Measurements from ENCODE around the gene TSPAN10.

The TSPAN10 gene

DNA sequence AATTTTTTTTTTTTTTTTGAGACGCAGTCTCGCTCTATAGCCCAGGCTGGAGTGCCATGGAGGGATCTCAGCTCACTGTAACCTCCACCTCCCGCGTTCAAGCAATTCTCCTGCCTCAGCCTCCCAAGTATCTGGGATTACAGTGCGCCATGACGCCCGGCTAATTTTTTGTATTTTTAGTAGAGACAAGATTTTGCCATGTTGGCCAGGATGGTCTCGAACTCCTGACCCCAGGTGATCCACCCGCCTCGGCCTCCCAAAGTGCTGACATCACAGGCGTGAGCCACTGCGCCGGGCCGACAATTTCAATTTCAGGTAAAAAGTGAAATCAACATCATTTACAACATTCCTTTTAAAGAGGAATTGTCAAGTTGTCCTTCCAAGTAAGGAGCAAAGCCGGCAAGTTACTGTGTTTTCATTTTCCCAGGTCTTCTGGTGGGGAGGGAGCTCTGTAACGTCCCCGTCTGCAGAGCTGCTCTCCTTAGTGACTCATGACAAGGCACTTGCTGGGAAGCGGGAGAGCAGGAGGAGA lies 957 bp upstream of the TSPAN10 start:
- DNase-seq = no peak

- DNase-seq = no peak
These were observed 1.7 kb downstream of the TSPAN10 start for GRCh38 chr17:81638683-81639082.

DNA sequence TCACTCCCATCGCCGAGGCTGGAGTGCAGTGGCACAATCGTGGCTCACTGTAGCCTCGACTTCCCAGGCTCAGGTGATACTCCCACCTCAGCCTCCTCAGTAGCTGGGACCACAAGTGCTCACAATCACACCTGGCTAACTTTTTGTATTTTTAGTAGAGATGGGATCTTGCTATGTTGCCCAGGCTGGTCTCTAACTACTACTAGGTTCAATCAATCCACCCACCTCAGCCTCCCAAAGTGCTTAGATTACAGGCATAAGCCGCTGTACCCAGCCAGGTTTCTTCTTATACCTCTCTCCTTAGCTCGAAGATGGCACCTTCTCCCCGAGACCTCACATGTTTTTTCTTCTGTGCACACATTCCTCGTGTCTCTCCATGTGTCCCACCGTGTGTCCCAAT lies 3.0 kb downstream of the TSPAN10 start:
- DNase-seq = no peak

DNA sequence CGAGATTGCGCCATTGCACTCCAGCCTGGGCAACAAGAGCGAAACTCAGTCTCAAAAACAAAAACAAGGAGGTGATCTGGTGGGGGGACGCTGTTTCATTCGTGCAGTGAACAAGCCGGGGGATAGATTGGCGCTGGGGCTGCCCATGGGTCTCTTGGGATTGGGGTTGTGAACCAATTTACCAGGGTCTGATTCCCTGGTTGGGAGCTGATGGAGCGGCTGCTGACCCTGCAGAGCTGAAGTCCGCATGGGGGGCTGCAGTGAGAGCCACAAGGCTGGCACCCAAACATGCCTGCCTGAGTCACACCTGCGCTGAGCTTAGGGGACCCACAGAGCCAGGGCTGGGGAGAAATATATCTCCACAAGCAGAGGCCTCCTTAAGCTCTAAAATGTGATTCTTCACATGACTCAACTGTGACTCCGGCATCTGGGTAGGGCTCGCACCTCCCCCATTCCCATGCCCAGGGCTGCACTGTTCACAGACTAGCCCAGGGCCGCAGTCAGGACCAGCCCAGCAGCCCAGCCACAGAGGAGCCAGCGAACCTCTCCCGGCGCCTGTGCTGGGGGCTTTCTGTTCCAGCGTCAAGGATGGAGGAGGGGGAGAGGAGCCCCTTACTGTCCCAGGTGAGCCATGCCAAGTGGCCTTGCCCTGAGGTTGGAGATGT lies 5.0 kb downstream of the TSPAN10 start:
- no peak for DNase-seq

DNA sequence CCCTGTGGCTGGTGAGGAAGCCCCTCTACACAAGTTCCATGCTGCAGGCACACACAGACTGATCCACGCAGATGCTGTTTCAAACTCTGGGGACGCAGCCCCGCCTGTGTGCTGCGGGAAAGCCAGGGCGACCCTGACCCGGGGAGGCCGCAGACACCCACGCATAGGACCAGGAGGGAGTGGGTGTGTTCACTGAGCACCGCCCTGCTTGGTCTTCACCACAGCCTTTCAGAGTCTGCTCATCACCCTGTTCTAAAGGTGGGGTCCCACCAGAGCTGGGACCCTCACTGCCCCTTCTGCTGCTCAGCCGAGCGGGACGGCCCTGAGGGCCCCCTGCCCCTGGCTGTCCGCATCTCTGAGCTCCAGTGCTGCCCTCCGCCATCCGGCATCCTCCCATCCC lies 7.5 kb downstream of the TSPAN10 start:
- no peak for DNase-seq

DNA sequence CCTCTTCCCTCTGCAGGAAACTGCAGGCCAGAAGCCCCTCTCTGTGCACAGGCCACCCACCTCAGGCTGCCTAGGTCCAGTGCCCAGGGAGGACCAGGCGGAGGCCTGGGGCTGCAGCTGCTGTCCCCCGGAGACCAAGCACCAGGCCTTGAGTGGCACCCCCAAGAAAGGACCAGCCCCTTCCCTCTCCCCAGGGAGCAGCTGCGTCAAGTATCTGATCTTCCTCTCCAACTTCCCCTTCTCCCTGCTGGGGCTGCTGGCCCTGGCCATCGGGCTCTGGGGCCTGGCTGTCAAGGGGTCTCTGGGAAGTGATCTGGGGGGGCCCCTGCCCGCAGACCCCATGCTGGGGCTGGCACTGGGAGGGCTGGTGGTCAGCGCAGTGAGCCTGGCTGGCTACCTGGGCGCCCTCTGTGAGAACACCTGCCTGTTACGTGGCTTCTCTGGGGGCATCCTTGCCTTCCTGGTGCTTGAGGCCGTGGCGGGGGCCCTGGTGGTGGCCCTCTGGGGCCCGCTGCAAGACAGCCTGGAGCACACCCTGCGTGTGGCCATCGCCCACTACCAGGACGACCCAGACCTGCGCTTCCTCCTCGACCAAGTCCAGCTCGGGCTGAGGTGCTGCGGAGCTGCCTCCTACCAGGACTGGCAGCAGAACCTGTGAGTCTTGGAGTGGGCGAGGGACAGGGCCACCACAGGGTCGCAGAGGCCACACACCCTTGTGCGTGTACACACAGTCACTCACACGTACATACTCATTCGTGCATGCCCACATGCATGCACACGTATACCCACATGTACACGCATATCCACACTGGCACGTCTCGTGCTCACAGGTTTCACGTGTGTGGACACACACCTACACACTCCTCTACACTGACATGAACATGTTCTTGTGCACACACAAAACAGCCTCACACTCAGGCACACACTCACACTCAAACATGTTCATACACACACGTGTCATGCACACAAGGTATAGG lies 8.3 kb downstream of the TSPAN10 start:
- no peak for DNase-seq

GRCh38 chr17:81646869-81647600 lies 10.0 kb downstream of the TSPAN10 start:
- DNase-seq = no peak

DNA sequence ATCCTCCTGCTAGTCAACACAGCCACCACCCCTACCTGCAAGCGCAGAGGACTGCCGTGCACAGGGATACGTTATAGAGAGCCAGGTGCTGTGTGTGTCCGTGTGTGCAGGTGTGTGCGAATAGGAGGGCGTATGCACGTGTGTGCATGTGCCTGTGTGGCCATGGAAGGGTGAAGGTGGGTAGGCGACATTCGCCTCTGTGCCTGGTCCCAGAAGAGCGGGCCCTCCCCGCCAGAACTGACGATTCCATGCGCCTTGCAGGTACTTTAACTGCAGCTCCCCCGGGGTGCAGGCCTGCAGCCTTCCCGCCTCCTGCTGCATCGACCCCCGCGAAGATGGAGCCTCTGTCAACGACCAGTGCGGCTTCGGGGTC lies 10.6 kb downstream of the TSPAN10 start:
- no peak for DNase-seq

DNA sequence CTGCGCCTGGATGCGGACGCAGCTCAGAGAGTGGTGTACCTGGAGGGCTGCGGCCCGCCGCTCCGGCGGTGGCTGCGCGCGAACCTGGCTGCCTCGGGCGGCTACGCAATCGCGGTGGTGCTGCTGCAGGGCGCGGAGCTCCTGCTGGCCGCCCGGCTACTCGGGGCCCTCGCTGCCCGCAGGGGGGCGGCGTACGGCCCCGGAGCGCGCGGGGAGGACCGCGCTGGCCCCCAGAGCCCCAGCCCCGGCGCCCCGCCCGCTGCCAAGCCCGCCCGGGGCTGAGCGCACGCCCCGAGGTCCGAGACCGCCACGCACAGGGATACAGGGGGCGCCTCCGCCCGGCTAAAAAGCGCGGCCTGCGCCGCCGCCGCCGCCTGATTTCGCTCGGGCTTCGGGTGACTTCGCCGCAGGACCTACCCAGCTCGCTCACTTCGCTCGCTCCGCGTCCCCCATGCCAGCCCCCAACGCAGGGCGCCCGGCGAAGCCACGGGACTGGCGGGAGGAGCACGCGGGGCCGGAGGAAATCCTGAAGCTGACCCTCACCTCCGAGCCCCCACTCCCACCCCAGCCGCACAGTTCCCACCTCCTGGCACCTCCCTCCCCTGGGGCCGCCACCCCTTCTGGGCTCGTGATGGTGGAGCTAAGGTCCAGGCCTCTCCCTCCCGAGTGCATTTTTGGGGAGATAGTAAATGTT lies 11.2 kb downstream of the TSPAN10 start:
- DNase-seq = no peak

GRCh38 chr17:81648707-81649085 lies 11.7 kb downstream of the TSPAN10 start:
- no peak for DNase-seq

DNA sequence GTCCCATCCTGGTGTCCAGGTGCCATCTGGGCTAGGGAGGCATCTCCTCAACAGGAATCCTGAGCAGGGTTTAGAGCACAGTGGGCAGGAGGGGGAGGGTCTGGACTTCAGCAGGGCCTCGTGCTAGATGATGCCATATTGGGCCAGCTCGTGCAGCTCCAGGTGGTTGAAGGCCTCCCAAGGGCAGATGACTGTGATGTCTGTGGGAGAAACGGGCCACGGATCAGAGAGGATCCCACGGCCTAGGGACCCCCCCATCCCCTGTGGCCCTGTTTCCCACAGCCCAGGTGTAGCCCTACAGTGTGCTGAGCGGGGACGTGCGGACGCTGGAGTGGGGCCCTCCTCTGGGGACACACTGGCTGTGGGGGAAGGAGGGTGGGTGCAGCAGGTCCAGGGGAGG lies 14.0 kb downstream of the TSPAN10 start:
- DNase-seq = no peak

- DNase-seq = no peak
These were observed 14.7 kb downstream of the TSPAN10 start for GRCh38 chr17:81651692-81652091.

GRCh38 chr17:81652906-81653771 lies 16.1 kb downstream of the TSPAN10 start:
- DNase-seq = no peak

GRCh38 chr17:81655378-81656117 lies 18.6 kb downstream of the TSPAN10 start:
- DNase-seq = no peak

DNA sequence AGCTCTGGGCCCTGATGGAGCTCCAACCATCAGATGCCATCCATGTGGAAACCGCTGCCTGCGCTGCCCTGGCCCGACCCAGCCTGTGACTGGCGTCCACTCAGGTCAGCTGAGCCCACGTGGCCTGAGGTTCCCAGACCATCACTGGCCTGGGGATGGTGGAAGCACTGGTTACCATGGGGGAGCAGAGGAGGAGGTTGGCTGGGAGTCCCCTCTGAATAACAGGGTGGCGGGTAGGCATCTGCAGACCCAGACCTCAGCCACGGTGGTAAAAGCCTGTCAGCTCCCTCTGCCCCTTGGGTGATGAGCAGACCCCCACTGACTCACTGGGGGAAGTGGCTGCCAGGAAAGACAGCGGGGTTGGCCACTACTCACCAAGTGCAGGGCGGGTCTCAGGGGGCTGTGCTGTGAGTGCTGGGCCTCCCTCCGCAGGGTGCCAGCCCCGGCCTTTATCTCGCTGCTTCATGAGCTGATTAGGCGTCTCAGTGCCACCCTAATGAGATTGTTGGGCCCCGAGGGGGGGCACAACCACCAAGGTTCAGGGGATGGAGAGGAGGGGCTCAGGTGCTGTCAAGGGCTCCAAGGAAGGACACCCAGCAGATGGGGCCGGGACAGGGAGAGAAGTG lies 19.2 kb downstream of the TSPAN10 start, which contains the start of gene PDE6G:
TSS of gene PDE6G (minus strand) at position 425 of the 626 bp plus-strand sequence. CDS start 3,237 bp downstream, outside the sequence.
- DNase-seq = no peak

DNA sequence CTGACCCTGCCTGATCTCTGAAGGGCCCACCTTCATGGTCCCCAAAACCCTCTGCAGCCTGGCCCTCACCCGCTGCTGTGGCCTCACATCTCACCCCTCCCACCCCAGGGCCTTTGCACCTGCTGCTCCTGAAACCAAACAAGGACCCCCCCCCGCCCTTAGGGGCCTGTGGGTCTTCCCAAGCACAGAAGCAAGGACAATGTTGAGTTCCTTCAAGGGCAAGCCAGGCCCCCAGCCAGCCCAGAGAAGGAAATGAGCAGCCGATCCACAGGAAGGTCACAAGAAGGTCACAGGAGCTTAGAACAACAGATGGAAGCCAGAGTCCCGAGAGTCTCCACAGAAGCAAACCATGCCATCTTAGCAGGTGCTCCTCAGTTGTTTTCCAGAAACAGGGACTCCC lies 19.8 kb downstream of the TSPAN10 start:
- no peak for DNase-seq

- DNase-seq = no peak
These were observed 22.0 kb downstream of the TSPAN10 start for GRCh38 chr17:81659038-81659437.

DNA sequence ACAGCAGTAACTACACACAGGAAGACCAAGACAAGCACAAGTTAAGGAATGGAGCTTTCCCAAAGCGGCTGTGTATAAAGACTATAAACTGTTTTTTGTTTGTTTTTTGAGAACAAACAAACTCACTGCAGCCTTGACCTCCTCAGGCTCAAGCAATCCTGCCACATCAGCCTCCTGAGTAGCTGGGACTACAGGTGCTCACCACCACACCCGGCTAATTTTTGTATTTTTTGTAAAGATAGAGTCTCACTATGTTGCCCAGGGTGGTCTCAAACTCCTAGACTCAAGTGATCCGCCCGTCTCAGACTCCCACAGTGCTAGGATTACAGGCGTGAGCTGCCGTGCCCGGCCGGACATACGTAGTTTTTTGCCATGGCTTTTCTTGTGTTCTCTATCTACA lies 23.4 kb downstream of the TSPAN10 start:
- DNase-seq = no peak

DNA sequence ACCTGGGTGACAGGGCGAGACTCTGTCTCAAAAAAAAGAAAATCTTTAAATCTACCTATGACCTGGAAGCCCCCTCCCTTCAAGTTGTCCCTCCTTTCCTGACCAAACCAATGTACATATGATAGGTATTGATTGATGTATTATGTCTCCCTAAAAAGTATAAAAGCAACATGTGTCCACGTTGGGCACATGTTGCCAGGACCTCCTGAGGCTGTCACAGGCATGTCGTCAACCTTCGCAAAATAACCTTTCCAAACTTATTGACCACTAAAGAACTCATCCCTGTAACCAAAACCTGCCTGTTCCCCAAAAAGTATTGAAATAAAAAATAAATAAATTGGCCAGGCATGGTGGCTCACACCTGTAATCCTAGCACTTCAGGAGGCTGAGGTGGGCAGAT lies 25.0 kb downstream of the TSPAN10 start:
- DNase-seq = no peak

- no peak for DNase-seq
These were observed 27.1 kb downstream of the TSPAN10 start for GRCh38 chr17:81664051-81664470.
